ENCODE results near the gene FNDC3B.
"Not testable (repeated sequence)": the region's sequence is repeated elsewhere in the genome, so short reads cannot be mapped to it uniquely, and the experiment has no call there.

- TF ChIP-seq, protein P1, sequence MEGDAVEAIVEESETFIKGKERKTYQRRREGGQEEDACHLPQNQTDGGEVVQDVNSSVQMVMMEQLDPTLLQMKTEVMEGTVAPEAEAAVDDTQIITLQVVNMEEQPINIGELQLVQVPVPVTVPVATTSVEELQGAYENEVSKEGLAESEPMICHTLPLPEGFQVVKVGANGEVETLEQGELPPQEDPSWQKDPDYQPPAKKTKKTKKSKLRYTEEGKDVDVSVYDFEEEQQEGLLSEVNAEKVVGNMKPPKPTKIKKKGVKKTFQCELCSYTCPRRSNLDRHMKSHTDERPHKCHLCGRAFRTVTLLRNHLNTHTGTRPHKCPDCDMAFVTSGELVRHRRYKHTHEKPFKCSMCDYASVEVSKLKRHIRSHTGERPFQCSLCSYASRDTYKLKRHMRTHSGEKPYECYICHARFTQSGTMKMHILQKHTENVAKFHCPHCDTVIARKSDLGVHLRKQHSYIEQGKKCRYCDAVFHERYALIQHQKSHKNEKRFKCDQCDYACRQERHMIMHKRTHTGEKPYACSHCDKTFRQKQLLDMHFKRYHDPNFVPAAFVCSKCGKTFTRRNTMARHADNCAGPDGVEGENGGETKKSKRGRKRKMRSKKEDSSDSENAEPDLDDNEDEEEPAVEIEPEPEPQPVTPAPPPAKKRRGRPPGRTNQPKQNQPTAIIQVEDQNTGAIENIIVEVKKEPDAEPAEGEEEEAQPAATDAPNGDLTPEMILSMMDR (IDR thresholded peaks at IDR 0.05): not testable (repeated sequence)
- not testable (repeated sequence) for TF ChIP-seq POLR2A, EP300 (IDR thresholded peaks at IDR 0.05)
Measured at GRCh38 chr3:172255321-172255720, 215.9 kb downstream of the FNDC3B start.

Data from suprapubic skin (tissue), 3 donors.